Caki2 (cell line): ENCODE results near the gene GTPBP4. TPM values are rescaled to one million over a fixed set of nuclear protein-coding genes. Genes with fewer than 3 reads are reported as not detected.

Experiments used
- DNase-seq: peaks from one replicate; pipeline ENCODE4 v3.0.0-alpha.2; 2015; ENCODE audit warnings: low read depth
- in situ Hi-C: cut with HindIII; loops from 2 replicates; pipeline ENCODE4 v1.10.0; 2016; ENCODE audit warnings: low sequenced_read_pairs, low pct_unique_long_range_greater_than_20kb, mixed read lengths
- total RNA-seq: library from RNA; depleted of rRNA; stranded (reverse); fragments of >200 nt; shearing (Covaris generic); gene quantifications from 2 replicates; pipeline ENCODE4 v1.2.3, GENCODE V29; 2014; ENCODE audit warnings: low replicate concordance

Gene GTPBP4
- total RNA-seq, 1 experiment from 2014 or later: 58.9 TPM

GRCh38 chr10:985361-985760 is 2.9 kb upstream of the GTPBP4 start:
- no peak for DNase-seq
- in situ Hi-C loops: loop anchor here (10.0 kb wide), 1 partner anchor 231 kb away; no protein-coding TSS in a partner anchor

- in situ Hi-C loops: loop anchor here (10.0 kb wide), 1 partner anchor 231 kb away; no protein-coding TSS in a partner anchor
- peak; percentile 22 for DNase-seq
Observed at GRCh38 chr10:986137-986825, 2.0 kb upstream of the GTPBP4 start.

- in situ Hi-C loops: loop anchor here (10.0 kb wide), 1 partner anchor 232 kb away; no protein-coding TSS in a partner anchor
- DNase-seq: peak; percentile 38
Observed at GRCh38 chr10:986881-987619, 1.2 kb upstream of the GTPBP4 start.

- in situ Hi-C loops: loop anchor here (10.0 kb wide), 1 partner anchor 233 kb away; no protein-coding TSS in a partner anchor
Observed at GRCh38 chr10:987620-987869, 689 bp upstream of the GTPBP4 start.

GRCh38 chr10:988667-989545 is 672 bp downstream of the GTPBP4 start:
- in situ Hi-C loops: loop anchor here (10.0 kb wide), 1 partner anchor 234 kb away; no protein-coding TSS in a partner anchor
- peak; percentile 33 for DNase-seq

More at GRCh38 chr10:987620-987869, 689 bp upstream of the GTPBP4 start:
- DNase-seq: no peak

- in situ Hi-C loops: no loop called here
- no peak for DNase-seq
Observed at GRCh38 chr10:990808-991207, 2.6 kb downstream of the GTPBP4 start.

- in situ Hi-C loops: no loop called here
- DNase-seq: no peak
Observed at GRCh38 chr10:992467-992866, 4.2 kb downstream of the GTPBP4 start.

- in situ Hi-C loops: no loop called here
Observed at GRCh38 chr10:992871-993270, 4.6 kb downstream of the GTPBP4 start.

GRCh38 chr10:994836-995558 is 6.8 kb downstream of the GTPBP4 start:
- DNase-seq: no peak
- in situ Hi-C loops: no loop called here

More at GRCh38 chr10:992871-993270, 4.6 kb downstream of the GTPBP4 start:
- no peak for DNase-seq

- in situ Hi-C loops: no loop called here
- DNase-seq: no peak
Observed at GRCh38 chr10:995559-995926, 7.3 kb downstream of the GTPBP4 start.

GRCh38 chr10:996031-996430 is 7.8 kb downstream of the GTPBP4 start:
- in situ Hi-C loops: no loop called here
- DNase-seq: no peak

GRCh38 chr10:997266-998022 is 9.2 kb downstream of the GTPBP4 start:
- in situ Hi-C loops: no loop called here

GRCh38 chr10:1002425-1003006 is 14.3 kb downstream of the GTPBP4 start:
- DNase-seq: no peak
- in situ Hi-C loops: no loop called here

More at GRCh38 chr10:997266-998022, 9.2 kb downstream of the GTPBP4 start:
- no peak for DNase-seq

- DNase-seq: no peak
- in situ Hi-C loops: no loop called here
Observed at GRCh38 chr10:1003884-1004670, 15.8 kb downstream of the GTPBP4 start.

GRCh38 chr10:1006573-1006972 is 18.3 kb downstream of the GTPBP4 start:
- no peak for DNase-seq
- in situ Hi-C loops: no loop called here

- no peak for DNase-seq
- in situ Hi-C loops: no loop called here
Observed at GRCh38 chr10:1007583-1007982, 19.3 kb downstream of the GTPBP4 start.
